ENCODE data around the gene GNA14. TPM values are rescaled to one million over a fixed set of nuclear protein-coding genes. Genes with fewer than 3 reads are reported as not detected.
A peak's percentile ranks its signal among the peaks of the same experiment; 100 is the strongest.

Gene GNA14
- total RNA-seq, 2 experiments from 2014 or later, result not detected

GRCh38 chr9:77475641-77476473 is 172.3 kb downstream of the GNA14 start:
- Mint-ChIP-seq H3K27me3 (no peaks in the 10 kb centered on the region), H3K36me3 (peaks cover 9% of the 10 kb centered on the region), H3K27ac (peak overlapping the region; percentile 93), H3K4me1 (peaks cover 20% of the 10 kb centered on the region), H3K9me3 (peaks cover 12% of the 10 kb centered on the region), H3K4me3 (peak overlapping the region; percentile 26)
- DNase-seq, result peak; percentile 33

- Mint-ChIP-seq H3K27ac (no peak overlapping the region), H3K36me3 (peaks cover 9% of the 10 kb centered on the region), H3K9me3 (peaks cover 12% of the 10 kb centered on the region), H3K4me1 (peaks cover 20% of the 10 kb centered on the region), H3K27me3 (no peaks in the 10 kb centered on the region), H3K4me3 (no peak overlapping the region)
- DNase-seq, result no peak
Measured at GRCh38 chr9:77474936-77475335, 173.2 kb downstream of the GNA14 start.

- Mint-ChIP-seq H3K9me3 (peaks cover 8% of the 10 kb centered on the region), H3K27me3 (no peaks in the 10 kb centered on the region), H3K27ac (no peak overlapping the region), H3K4me3 (no peak overlapping the region), H3K36me3 (peaks cover 6% of the 10 kb centered on the region), H3K4me1 (peaks cover 20% of the 10 kb centered on the region)
- no peak for DNase-seq
Measured at GRCh38 chr9:77472646-77473045, 175.5 kb downstream of the GNA14 start.

GRCh38 chr9:77471572-77471971 is 176.6 kb downstream of the GNA14 start:
- peaks cover 5% of the 10 kb centered on the region for H3K36me3 Mint-ChIP-seq
- no peak overlapping the region for H3K4me3 Mint-ChIP-seq
- no peak for DNase-seq
- H3K27ac Mint-ChIP-seq, result no peak overlapping the region
- peaks cover 5% of the 10 kb centered on the region for H3K9me3 Mint-ChIP-seq
- H3K4me1 Mint-ChIP-seq, result peaks cover 14% of the 10 kb centered on the region
- H3K27me3 Mint-ChIP-seq, result no peaks in the 10 kb centered on the region

- Mint-ChIP-seq H3K4me3 (no peak overlapping the region), H3K4me1 (no peaks in the 10 kb centered on the region), H3K9me3 (peaks cover 5% of the 10 kb centered on the region), H3K27ac (no peak overlapping the region), H3K27me3 (peaks cover 5% of the 10 kb centered on the region), H3K36me3 (peaks cover 5% of the 10 kb centered on the region)
- DNase-seq, result no peak
Measured at GRCh38 chr9:77469515-77470231, 178.4 kb downstream of the GNA14 start.

- no peaks in the 10 kb centered on the region for H3K9me3 Mint-ChIP-seq
- no peaks in the 10 kb centered on the region for H3K4me1 Mint-ChIP-seq
- no peak overlapping the region for H3K4me3 Mint-ChIP-seq
- no peak for DNase-seq
- peaks cover 1% of the 10 kb centered on the region for H3K36me3 Mint-ChIP-seq
- peaks cover 5% of the 10 kb centered on the region for H3K27me3 Mint-ChIP-seq
- no peak overlapping the region for H3K27ac Mint-ChIP-seq
Measured at GRCh38 chr9:77464661-77465060, 183.5 kb downstream of the GNA14 start.

GRCh38 chr9:77463151-77463550 is 185.0 kb downstream of the GNA14 start:
- no peaks in the 10 kb centered on the region for H3K9me3 Mint-ChIP-seq
- H3K27me3 Mint-ChIP-seq, result peaks cover 7% of the 10 kb centered on the region
- H3K36me3 Mint-ChIP-seq, result peaks cover 1% of the 10 kb centered on the region
- H3K4me1 Mint-ChIP-seq, result peaks cover 2% of the 10 kb centered on the region
- no peak overlapping the region for H3K4me3 Mint-ChIP-seq
- no peak for DNase-seq
- H3K27ac Mint-ChIP-seq, result no peak overlapping the region

GRCh38 chr9:77462066-77462465 is 186.1 kb downstream of the GNA14 start:
- peaks cover 3% of the 10 kb centered on the region for H3K4me1 Mint-ChIP-seq
- peaks cover 8% of the 10 kb centered on the region for H3K27me3 Mint-ChIP-seq
- H3K4me3 Mint-ChIP-seq, result no peak overlapping the region
- no peak overlapping the region for H3K27ac Mint-ChIP-seq
- no peak for DNase-seq
- no peaks in the 10 kb centered on the region for H3K9me3 Mint-ChIP-seq
- peaks cover 1% of the 10 kb centered on the region for H3K36me3 Mint-ChIP-seq

GRCh38 chr9:77460938-77461337 is 187.2 kb downstream of the GNA14 start:
- H3K9me3 Mint-ChIP-seq, result no peaks in the 10 kb centered on the region
- H3K4me1 Mint-ChIP-seq, result peaks cover 5% of the 10 kb centered on the region
- no peak overlapping the region for H3K4me3 Mint-ChIP-seq
- DNase-seq, result no peak
- no peaks in the 10 kb centered on the region for H3K36me3 Mint-ChIP-seq
- H3K27me3 Mint-ChIP-seq, result peaks cover 5% of the 10 kb centered on the region
- H3K27ac Mint-ChIP-seq, result no peak overlapping the region

- Mint-ChIP-seq H3K4me1 (peaks cover 13% of the 10 kb centered on the region), H3K4me3 (no peak overlapping the region), H3K27me3 (peaks cover 3% of the 10 kb centered on the region)
Measured at GRCh38 chr9:77457916-77458592, 190.1 kb downstream of the GNA14 start.

GRCh38 chr9:77456829-77457437 is 191.2 kb downstream of the GNA14 start:
- H3K4me1 Mint-ChIP-seq, result peaks cover 13% of the 10 kb centered on the region
- peak; percentile 76 for DNase-seq
- no peaks in the 10 kb centered on the region for H3K9me3 Mint-ChIP-seq
- no peak overlapping the region for H3K27ac Mint-ChIP-seq
- peaks cover 2% of the 10 kb centered on the region for H3K36me3 Mint-ChIP-seq
- H3K27me3 Mint-ChIP-seq, result peaks cover 3% of the 10 kb centered on the region
- no peak overlapping the region for H3K4me3 Mint-ChIP-seq

More at GRCh38 chr9:77457916-77458592, 190.1 kb downstream of the GNA14 start:
- peak; percentile 53 for DNase-seq
- Mint-ChIP-seq H3K36me3 (peaks cover 2% of the 10 kb centered on the region), H3K9me3 (no peaks in the 10 kb centered on the region), H3K27ac (no peak overlapping the region)

GRCh38 chr9:77455312-77455927 is 192.7 kb downstream of the GNA14 start:
- peak; percentile 24 for DNase-seq
- Mint-ChIP-seq H3K9me3 (peaks cover 1% of the 10 kb centered on the region), H3K4me1 (peaks cover 13% of the 10 kb centered on the region), H3K27ac (no peak overlapping the region), H3K4me3 (no peak overlapping the region), H3K27me3 (peaks cover 3% of the 10 kb centered on the region), H3K36me3 (peaks cover 2% of the 10 kb centered on the region)

GRCh38 chr9:77454663-77455062 is 193.5 kb downstream of the GNA14 start:
- Mint-ChIP-seq H3K27me3 (peaks cover 3% of the 10 kb centered on the region), H3K4me1 (peaks cover 13% of the 10 kb centered on the region), H3K36me3 (peaks cover 2% of the 10 kb centered on the region), H3K27ac (no peak overlapping the region), H3K9me3 (peaks cover 1% of the 10 kb centered on the region), H3K4me3 (no peak overlapping the region)
- no peak for DNase-seq

GRCh38 chr9:77453825-77454647 is 194.1 kb downstream of the GNA14 start:
- Mint-ChIP-seq H3K27me3 (peaks cover 3% of the 10 kb centered on the region), H3K36me3 (peaks cover 2% of the 10 kb centered on the region), H3K27ac (peak overlapping the region; percentile 18), H3K9me3 (peaks cover 1% of the 10 kb centered on the region), H3K4me1 (peaks cover 13% of the 10 kb centered on the region), H3K4me3 (peak overlapping the region; percentile 63)
- DNase-seq, result no peak

Measured in activated naive CD8-positive, alpha-beta T cell treated with anti-CD3 and anti-CD28 coated beads for 36 hours (primary cell).